Activated T-cell treated with anti-CD3 and anti-CD28 coated beads, Interleukin-2, amount 50 U/mL, for 48 hours (primary cell): ENCODE data around the gene NOPCHAP1.

Experiments used
- DNase-seq, 2 experiments: peaks; one replicate each; pipeline ENCODE4 v3.0.0-alpha.2; 2020

Gene NOPCHAP1

GRCh38 chr12:105025890-105026289 is 39.8 kb downstream of the NOPCHAP1 start:
- DNase-seq, result no peak

DNA sequence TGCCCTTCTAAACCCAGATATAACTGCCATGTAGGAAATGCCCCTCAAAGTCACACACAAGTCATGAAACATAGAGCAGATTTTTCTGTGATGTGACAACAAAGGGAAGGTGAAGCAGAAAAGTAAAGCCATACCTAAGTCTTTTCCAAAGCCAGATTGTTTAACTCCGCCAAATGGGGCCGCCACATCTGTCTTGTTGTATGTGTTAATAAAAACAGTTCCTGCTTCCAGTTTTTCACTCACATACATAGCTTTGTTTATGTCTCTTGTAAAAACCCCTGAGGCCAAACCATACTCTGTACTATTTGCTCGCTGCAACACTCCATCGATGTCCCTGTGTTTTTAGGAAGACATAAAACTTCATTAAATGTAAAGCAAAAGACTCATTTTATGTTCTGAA is 40.3 kb downstream of the NOPCHAP1 start:
- no peak for DNase-seq

GRCh38 chr12:105030820-105031807 is 45.0 kb downstream of the NOPCHAP1 start:
- DNase-seq, result no peak

DNA sequence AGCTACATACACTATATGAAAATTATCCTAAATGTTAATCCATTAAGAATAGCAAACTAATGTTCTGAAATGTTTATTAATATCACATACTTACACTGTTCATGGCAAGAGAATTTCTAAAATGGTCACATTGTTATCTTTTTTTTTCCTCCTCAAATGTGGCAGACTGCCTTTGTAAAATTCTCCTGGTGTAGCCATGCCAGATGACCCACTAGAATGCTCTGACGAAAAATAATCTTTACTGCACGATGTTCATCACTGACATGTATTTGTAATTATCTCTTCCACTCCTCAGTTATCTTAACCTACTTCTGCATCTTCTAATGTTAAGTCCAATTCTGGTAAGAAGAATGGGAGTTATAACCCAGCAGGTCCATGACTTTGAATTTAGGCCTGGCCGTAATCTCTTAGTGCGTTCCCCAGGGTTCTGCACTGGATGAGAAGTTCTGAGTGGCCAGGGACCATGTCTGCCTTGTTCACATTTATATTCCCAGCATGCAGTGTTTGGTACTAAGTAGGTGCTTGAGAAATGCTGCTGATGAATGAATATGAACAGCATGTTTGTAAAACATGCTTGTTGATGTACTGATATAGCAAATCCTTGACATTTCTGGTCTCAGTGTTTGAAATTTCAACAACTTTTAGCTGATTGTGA is 46.7 kb downstream of the NOPCHAP1 start:
- DNase-seq, result no peak

DNA sequence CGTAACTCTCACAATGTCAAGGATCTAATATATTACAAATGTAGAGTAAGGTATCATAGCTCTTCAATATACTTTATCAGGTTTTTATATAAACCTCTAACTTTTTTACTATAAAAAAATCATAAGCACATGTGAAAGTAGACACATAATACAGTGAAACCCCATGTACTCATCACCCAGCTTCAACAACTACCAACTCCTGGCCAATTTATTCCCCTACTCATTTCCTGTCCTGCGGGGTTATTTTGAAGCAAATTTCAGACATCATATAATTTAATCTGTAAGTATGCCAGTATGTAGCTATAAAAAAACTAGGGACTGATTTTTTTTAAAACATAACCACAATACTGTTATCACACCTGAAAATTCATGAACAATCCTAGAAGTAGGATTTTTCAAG is 47.7 kb downstream of the NOPCHAP1 start:
- no peak for DNase-seq
